Measurements from ENCODE around the gene CDX1. TPM values are rescaled to one million over a fixed set of nuclear protein-coding genes. Genes with fewer than 3 reads are reported as not detected.

The CDX1 gene
- total RNA-seq, 4 donors from 2014 or later, result 1.5 TPM; not detected in 3

DNA sequence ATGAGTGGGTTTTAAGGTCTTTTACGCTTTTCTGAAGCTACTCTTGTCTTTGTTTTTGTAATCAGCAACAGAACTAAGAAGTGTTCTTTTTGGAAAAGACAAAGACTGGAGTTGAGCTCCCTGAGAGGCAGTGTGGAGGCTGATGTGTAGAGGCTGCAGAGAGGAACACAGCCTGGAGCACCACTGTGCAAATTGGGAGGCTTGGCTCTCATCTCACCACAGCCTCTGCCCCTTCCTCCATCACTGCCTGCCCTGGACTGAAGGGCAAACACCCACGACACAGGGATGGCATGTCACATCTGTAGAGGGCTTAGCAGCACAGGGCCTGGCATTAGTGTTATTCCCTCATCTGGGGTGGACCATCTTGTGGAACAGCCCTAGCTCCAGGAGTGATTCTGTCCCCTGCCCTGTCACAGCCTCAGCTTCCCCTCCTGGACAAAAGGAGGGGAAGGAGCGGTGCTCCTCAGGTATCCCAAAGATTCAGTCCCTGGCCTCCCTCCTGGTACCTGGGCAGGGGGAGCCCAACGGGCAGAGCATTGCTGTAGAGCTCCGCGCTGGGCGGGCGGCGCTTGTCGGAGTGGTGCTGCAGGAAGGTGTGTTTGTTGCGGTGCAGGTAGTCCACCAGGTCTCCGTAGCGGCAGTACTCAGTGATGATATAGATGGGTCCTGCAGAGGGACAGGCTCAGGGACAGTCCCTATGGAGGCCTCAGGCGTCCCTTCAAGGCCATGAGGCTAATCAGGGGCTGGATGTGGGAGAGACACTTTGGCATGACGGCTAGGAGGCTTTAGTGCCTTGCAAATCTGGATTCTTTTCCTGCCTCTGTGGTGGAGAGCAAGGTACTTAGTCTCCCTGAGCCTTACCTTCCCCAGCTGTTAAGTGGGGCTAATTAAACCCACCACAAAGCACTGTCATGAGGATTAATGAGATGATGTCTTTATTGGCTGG, 43.8 kb upstream of the CDX1 start:
- no peak for TF ChIP-seq POLR2A (IDR thresholded peaks at IDR 0.05)
- TF ChIP-seq, protein P1, sequence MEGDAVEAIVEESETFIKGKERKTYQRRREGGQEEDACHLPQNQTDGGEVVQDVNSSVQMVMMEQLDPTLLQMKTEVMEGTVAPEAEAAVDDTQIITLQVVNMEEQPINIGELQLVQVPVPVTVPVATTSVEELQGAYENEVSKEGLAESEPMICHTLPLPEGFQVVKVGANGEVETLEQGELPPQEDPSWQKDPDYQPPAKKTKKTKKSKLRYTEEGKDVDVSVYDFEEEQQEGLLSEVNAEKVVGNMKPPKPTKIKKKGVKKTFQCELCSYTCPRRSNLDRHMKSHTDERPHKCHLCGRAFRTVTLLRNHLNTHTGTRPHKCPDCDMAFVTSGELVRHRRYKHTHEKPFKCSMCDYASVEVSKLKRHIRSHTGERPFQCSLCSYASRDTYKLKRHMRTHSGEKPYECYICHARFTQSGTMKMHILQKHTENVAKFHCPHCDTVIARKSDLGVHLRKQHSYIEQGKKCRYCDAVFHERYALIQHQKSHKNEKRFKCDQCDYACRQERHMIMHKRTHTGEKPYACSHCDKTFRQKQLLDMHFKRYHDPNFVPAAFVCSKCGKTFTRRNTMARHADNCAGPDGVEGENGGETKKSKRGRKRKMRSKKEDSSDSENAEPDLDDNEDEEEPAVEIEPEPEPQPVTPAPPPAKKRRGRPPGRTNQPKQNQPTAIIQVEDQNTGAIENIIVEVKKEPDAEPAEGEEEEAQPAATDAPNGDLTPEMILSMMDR (IDR thresholded peaks at IDR 0.05 in 4 of 5, conservative IDR thresholded peaks at IDR 0.05 in 1 of 5), result no peak
- H3K9me3 ChIP-seq, result no peaks in the 10 kb centered on the region
- intact Hi-C loops (cut with DNase I; ENCODE audit: low total_unique reads), result no loop called here
- H3K27me3 ChIP-seq, result no peaks in the 10 kb centered on the region
- in situ Hi-C loops (cut with MboI; ENCODE audit: low sequenced_read_pairs in 4 of 4), result no loop called here
- ATAC-seq, result no peak
- H3K36me3 ChIP-seq, result no peaks in the 10 kb centered on the region
- no peak overlapping the region for H3K4me3 ChIP-seq
- no peak for DNase-seq
- H3K4me1 ChIP-seq, result no peaks in the 10 kb centered on the region
- no peak overlapping the region for H3K27ac ChIP-seq

DNA sequence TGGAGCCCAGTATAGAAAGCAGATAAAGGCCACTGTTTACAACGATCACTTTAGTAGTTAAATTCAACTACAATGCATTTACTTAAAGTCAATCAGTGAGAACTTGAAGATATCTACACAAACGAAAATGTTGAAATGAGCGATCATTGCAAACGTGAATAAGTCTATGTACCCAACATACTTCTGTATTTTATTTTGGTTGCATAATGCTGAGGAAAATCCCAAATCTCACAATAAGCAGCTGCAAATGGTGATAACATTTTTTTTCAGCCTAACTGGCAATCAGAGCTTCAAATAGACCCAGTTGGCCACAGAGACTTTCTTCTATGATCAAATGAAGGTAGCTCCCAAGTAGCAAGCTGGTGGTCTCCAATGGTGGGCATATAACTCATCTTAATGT, 43.0 kb upstream of the CDX1 start:
- in situ Hi-C loops (cut with MboI; ENCODE audit: low sequenced_read_pairs in 4 of 4) (no loop called here), intact Hi-C loops (cut with DNase I; ENCODE audit: low total_unique reads) (no loop called here)

DNA sequence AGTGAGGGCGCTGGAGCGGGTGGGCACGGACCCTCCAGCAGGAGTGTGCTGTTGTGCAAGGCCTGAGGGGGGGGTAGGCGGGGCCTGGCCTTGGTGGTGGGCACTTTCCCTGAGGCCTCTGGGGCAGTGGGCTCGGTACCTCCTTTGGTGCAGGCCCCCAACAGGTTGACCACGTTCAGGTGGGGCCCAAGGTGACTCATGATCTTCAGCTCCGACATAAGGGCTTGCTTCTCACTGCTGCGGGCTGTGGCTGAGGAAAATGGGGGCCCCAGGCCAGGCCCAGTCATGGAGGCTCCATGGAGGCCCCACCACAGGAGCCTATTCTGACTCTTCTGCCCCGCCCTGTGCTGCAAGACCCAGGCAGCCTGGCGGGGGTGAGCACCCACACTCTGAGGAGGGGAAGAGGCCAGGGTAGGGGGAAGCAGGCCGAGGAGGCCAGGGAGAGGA, 42.4 kb upstream of the CDX1 start:
- H3K4me1 ChIP-seq, result no peaks in the 10 kb centered on the region
- H3K9me3 ChIP-seq, result no peaks in the 10 kb centered on the region
- H3K27me3 ChIP-seq, result no peaks in the 10 kb centered on the region
- intact Hi-C loops (cut with DNase I; ENCODE audit: low total_unique reads), result no loop called here
- no peak for TF ChIP-seq POLR2A (IDR thresholded peaks at IDR 0.05)
- TF ChIP-seq, protein P1 (IDR thresholded peaks at IDR 0.05 in 4 of 5, conservative IDR thresholded peaks at IDR 0.05 in 1 of 5), result no peak
- no peak for ATAC-seq
- H3K4me3 ChIP-seq, result no peak overlapping the region
- no peak overlapping the region for H3K27ac ChIP-seq
- no peaks in the 10 kb centered on the region for H3K36me3 ChIP-seq
- in situ Hi-C loops (cut with MboI; ENCODE audit: low sequenced_read_pairs in 4 of 4), result no loop called here
- no peak for DNase-seq

More for the DNA sequence above, 43.0 kb upstream of the CDX1 start:
- Histone ChIP-seq H3K27ac (no peak overlapping the region), H3K9me3 (no peaks in the 10 kb centered on the region), H3K27me3 (no peaks in the 10 kb centered on the region), H3K36me3 (no peaks in the 10 kb centered on the region), H3K4me3 (no peak overlapping the region), H3K4me1 (no peaks in the 10 kb centered on the region)
- no peak for ATAC-seq
- DNase-seq, result no peak
- TF ChIP-seq POLR2A (IDR thresholded peaks at IDR 0.05), result no peak
- TF ChIP-seq, protein P1 (IDR thresholded peaks at IDR 0.05 in 4 of 5, conservative IDR thresholded peaks at IDR 0.05 in 1 of 5), result no peak

DNA sequence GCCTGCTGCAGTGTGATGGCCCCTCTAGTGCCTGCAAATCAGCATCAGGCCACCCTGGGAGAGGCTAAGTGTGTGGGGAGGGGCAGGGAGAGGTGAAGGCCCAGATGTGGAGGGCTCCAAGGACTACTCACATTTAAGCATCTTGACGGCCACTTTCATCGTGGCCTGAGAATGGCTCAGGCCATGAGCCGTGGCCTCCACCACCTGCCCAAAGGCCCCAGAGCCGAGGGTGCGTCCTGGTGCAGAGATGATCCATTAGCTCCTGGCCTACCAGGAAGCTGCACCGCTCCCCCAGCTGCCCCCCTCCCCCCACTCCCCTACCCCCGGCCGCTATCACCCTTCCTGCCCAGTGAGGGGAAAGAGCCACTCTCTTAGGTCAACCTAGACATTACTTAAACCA, 42.0 kb upstream of the CDX1 start:
- H3K4me1 ChIP-seq, result peaks cover 0 to 2% of the 10 kb centered on the region in 2 donors
- intact Hi-C loops (cut with DNase I; ENCODE audit: low total_unique reads), result no loop called here
- H3K9me3 ChIP-seq, result no peaks in the 10 kb centered on the region
- TF ChIP-seq POLR2A (IDR thresholded peaks at IDR 0.05), result no peak
- TF ChIP-seq, protein P1 (IDR thresholded peaks at IDR 0.05 in 4 of 5, conservative IDR thresholded peaks at IDR 0.05 in 1 of 5), result no peak
- in situ Hi-C loops (cut with MboI; ENCODE audit: low sequenced_read_pairs in 4 of 4), result no loop called here
- H3K36me3 ChIP-seq, result no peaks in the 10 kb centered on the region
- H3K4me3 ChIP-seq, result no peak overlapping the region
- DNase-seq (no peak), ATAC-seq (no peak)
- no peaks in the 10 kb centered on the region for H3K27me3 ChIP-seq
- H3K27ac ChIP-seq, result no peak overlapping the region
